GM19240 (cell line): Measurements from ENCODE around the gene KEAP1.

Experiments used
- DNase-seq: peaks from one replicate; pipeline ENCODE4 v3.0.0; 2011; ENCODE audit warnings: low spot score; ENCODE audit not compliant: insufficient read length

KEAP1 gene

GRCh38 chr19:10450853-10451609 lies 52.1 kb downstream of the KEAP1 start:
- DNase-seq: no peak

DNA sequence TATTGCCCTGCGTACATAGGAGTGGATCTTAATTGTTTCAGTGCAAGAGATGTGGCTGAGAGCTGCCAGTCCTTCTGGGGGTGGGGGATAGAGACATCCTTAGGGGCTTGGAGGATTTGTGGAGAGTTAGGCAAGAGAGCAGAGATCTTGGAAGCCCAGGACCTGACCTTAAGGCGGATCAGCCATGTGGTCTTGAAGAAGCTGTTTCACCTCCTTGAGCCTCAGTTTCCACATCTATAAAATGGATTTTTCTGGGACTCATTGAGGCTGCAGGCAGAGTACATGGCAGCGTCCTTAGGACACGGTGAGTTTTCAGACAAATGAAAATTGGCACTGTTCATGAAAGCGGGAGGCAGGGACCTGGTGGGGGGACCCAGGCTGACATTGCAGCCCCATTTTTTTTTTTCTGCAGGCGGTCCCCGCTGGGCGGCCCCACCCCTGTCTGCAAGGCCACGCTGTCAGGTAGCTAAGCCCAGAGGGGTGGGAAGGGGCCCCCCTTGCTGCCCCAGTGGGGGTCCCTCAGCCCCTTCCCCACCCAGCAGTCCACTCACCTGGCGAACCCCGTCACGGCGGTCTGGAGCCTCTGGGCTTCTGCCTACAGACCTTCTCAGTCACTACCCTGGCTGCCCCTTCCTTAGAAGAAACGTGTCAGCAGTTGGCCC lies 52.8 kb downstream of the KEAP1 start:
- no peak for DNase-seq

GRCh38 chr19:10449037-10449436 lies 54.1 kb downstream of the KEAP1 start:
- no peak for DNase-seq

- DNase-seq: no peak
Measured at GRCh38 chr19:10442698-10443097, 60.5 kb downstream of the KEAP1 start.

GRCh38 chr19:10439588-10439987 lies 63.6 kb downstream of the KEAP1 start:
- no peak for DNase-seq
